HEK293T (cell line): ENCODE data around the gene FAM229B.

Experiments
- ARNT ChIP-seq: fragments of 450-650 bp; IDR thresholded peaks from 2 replicates; pipeline ENCODE4 v1.6.1; 2017; ENCODE audit warnings: mild to moderate bottlenecking
- BHLHE40 ChIP-seq: fragments of 450-650 bp; IDR thresholded peaks from 2 replicates; pipeline ENCODE4 v1.6.1; 2016; ENCODE audit warnings: mild to moderate bottlenecking, moderate library complexity, borderline replicate concordance
- ELF4 ChIP-seq: fragments of 450-650 bp; IDR thresholded peaks from 2 replicates; pipeline ENCODE4 v1.6.1; 2017; ENCODE audit warnings: antibody characterized with exemption
- FOXK2 ChIP-seq: fragments of 450-650 bp; IDR thresholded peaks from 2 replicates; pipeline ENCODE4 v1.6.1; 2016; ENCODE audit warnings: mild to moderate bottlenecking
- FOXM1 ChIP-seq: fragments of 450-650 bp; IDR thresholded peaks from 2 replicates; pipeline ENCODE4 v1.6.1; 2017; ENCODE audit warnings: mild to moderate bottlenecking, borderline replicate concordance
- LEF1 ChIP-seq: fragments of 450-650 bp; IDR thresholded peaks from 2 replicates; pipeline ENCODE4 v1.6.1; 2017; ENCODE audit warnings: mild to moderate bottlenecking, borderline replicate concordance
- PKNOX1 ChIP-seq: fragments of 450-650 bp; IDR thresholded peaks from 2 replicates; pipeline ENCODE4 v1.6.1; 2016
- SP1 ChIP-seq: fragments of 450-650 bp; IDR thresholded peaks from 2 replicates; pipeline ENCODE4 v1.6.1; 2017
- SUZ12 ChIP-seq: fragments of 450-650 bp; IDR thresholded peaks from 2 replicates; pipeline ENCODE4 v1.6.1; 2016; ENCODE audit warnings: mild to moderate bottlenecking
- TARDBP ChIP-seq: fragments of 450-650 bp; IDR thresholded peaks from 2 replicates; pipeline ENCODE4 v1.6.1; 2016
- ZNF384 ChIP-seq: fragments of 450-650 bp; IDR thresholded peaks from 2 replicates; pipeline ENCODE4 v1.6.1; 2016

GRCh38 chr6:112087136-112087911 lies at the start of gene FAM229B, which contains the start of gene TUBE1:
- TF ChIP-seq LEF1, result no peak
- no peak for TF ChIP-seq ZNF384
- no peak for TF ChIP-seq SP1
- no peak for TF ChIP-seq SUZ12
- TF ChIP-seq ELF4, result no peak
- peak; percentile 60 for TF ChIP-seq PKNOX1
- TF ChIP-seq FOXK2, result no peak
- no peak for TF ChIP-seq TARDBP
- TF ChIP-seq FOXM1, result no peak
- no peak for TF ChIP-seq ARNT
- TF ChIP-seq BHLHE40, result no peak
